HEK293T (cell line): ENCODE measurements around the gene CSNK1G3.

Source experiments
- CTCF ChIA-PET: fragments of 350-600 bp; formaldehyde crosslinking; extraction: SDS; loops from one replicate; lab custom pipeline; 2021; ENCODE audit warnings: antibody characterized with exemption, inconsistent platforms; lab: Yijun Ruan, JAX
- POLR2A ChIA-PET: fragments of 350-600 bp; formaldehyde crosslinking; extraction: SDS; loops from one replicate; lab custom pipeline; 2020; ENCODE audit warnings: antibody characterized with exemption, inconsistent platforms; lab: Yijun Ruan, JAX
- DNase-seq: peaks from one replicate; pipeline ENCODE4 v3.0.0; 2012; ENCODE audit warnings: mixed read lengths; ENCODE audit errors: extremely low spot score
- ARNT ChIP-seq: fragments of 450-650 bp; IDR thresholded peaks from 2 replicates; pipeline ENCODE4 v1.6.1; 2017; ENCODE audit warnings: mild to moderate bottlenecking
- BHLHE40 ChIP-seq: fragments of 450-650 bp; IDR thresholded peaks from 2 replicates; pipeline ENCODE4 v1.6.1; 2016; ENCODE audit warnings: mild to moderate bottlenecking, moderate library complexity, borderline replicate concordance
- CTBP1 ChIP-seq: fragments of 450-650 bp; IDR thresholded peaks from 2 replicates; pipeline ENCODE4 v1.6.1; 2016; ENCODE audit warnings: borderline replicate concordance
- ELF4 ChIP-seq: fragments of 450-650 bp; IDR thresholded peaks from 2 replicates; pipeline ENCODE4 v1.6.1; 2017; ENCODE audit warnings: antibody characterized with exemption
- FOXA1 ChIP-seq: fragments of 450-650 bp; IDR thresholded peaks from 2 replicates; pipeline ENCODE4 v1.6.1; 2016; ENCODE audit warnings: mild to moderate bottlenecking
- FOXK2 ChIP-seq: fragments of 450-650 bp; IDR thresholded peaks from 2 replicates; pipeline ENCODE4 v1.6.1; 2016; ENCODE audit warnings: mild to moderate bottlenecking
- FOXM1 ChIP-seq: fragments of 450-650 bp; IDR thresholded peaks from 2 replicates; pipeline ENCODE4 v1.6.1; 2017; ENCODE audit warnings: mild to moderate bottlenecking, borderline replicate concordance
- HDGF ChIP-seq: fragments of 450-650 bp; IDR thresholded peaks from 2 replicates; pipeline ENCODE4 v1.6.1; 2017; ENCODE audit warnings: antibody characterized with exemption, borderline replicate concordance
- L3MBTL2 ChIP-seq: fragments of 450-650 bp; conservative IDR thresholded peaks from 2 replicates; pipeline ENCODE4 v1.6.1; 2016; ENCODE audit warnings: mild to moderate bottlenecking
- LEF1 ChIP-seq: fragments of 450-650 bp; IDR thresholded peaks from 2 replicates; pipeline ENCODE4 v1.6.1; 2017; ENCODE audit warnings: mild to moderate bottlenecking, borderline replicate concordance
- NFRKB ChIP-seq: fragments of 450-650 bp; IDR thresholded peaks from 2 replicates; pipeline ENCODE4 v1.6.1; 2016; ENCODE audit warnings: mild to moderate bottlenecking, moderate library complexity
- SP1 ChIP-seq: fragments of 450-650 bp; IDR thresholded peaks from 2 replicates; pipeline ENCODE4 v1.6.1; 2017
- SUZ12 ChIP-seq: fragments of 450-650 bp; IDR thresholded peaks from 2 replicates; pipeline ENCODE4 v1.6.1; 2016; ENCODE audit warnings: mild to moderate bottlenecking
- TARDBP ChIP-seq: fragments of 450-650 bp; IDR thresholded peaks from 2 replicates; pipeline ENCODE4 v1.6.1; 2016
- ZNF384 ChIP-seq: fragments of 450-650 bp; IDR thresholded peaks from 2 replicates; pipeline ENCODE4 v1.6.1; 2016
- TF ChIP-seq, protein P1 (sequence below): fragments of 450-650 bp; IDR thresholded peaks from 2 replicates; pipeline ENCODE4 v1.6.1; 2016

Gene CSNK1G3

DNA sequence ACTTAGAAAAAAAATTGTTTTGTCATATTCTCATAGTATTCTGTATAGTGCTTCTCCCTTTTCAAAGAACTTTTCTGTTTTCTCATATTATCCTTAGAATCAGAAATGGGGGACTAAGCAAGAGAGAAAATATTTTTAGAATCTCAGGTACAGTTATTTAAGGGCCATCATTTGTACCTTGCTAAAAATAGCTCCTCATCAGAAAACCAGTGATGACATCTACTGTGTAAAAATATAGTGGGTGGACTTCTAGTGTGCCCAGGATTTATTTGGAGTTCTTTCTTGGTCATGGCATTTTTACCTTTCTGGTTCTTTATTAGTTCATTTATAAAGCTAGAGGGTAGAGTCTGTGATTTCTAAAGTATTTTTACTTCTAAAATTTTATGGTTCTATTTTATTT, 82.5 kb downstream of the CSNK1G3 start:
- ChIA-PET CTCF (interaction anchor here (0.6 to 2.7 kb wide), 3 partner anchors 9 to 162 kb away, joined by 3 to 6 read pairs (median 3); no protein-coding TSS in a partner anchor), POLR2A (no interaction called here)
- DNase-seq, result no peak
- TF ChIP-seq FOXM1 (no peak), HDGF (no peak), BHLHE40 (no peak), FOXA1 (no peak), ZNF384 (no peak), TARDBP (no peak), SP1 (no peak), CTBP1 (no peak)
- TF ChIP-seq, protein P1, sequence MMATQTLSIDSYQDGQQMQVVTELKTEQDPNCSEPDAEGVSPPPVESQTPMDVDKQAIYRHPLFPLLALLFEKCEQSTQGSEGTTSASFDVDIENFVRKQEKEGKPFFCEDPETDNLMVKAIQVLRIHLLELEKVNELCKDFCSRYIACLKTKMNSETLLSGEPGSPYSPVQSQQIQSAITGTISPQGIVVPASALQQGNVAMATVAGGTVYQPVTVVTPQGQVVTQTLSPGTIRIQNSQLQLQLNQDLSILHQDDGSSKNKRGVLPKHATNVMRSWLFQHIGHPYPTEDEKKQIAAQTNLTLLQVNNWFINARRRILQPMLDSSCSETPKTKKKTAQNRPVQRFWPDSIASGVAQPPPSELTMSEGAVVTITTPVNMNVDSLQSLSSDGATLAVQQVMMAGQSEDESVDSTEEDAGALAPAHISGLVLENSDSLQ, result no peak

DNA sequence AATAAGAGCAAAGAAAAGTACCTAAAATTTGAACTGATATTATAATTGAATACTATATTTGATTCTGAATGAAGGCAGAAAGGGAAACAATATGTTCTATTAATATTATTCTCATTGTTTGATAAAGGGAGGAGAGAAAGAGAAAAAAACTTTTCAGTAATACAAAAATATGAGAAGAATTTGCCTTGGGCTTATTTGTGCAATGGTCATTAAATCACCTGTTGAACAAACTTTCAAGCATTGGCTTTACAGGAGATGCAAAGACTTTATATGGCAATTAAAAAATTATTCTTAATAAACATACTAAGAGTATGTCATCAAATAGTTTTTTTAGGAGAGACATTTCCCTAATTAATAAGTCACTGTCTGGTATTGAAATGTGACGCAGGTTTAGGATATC, 85.0 kb downstream of the CSNK1G3 start:
- TF ChIP-seq ARNT (no peak), SUZ12 (no peak), CTBP1 (no peak), BHLHE40 (no peak), LEF1 (no peak), NFRKB (no peak), FOXK2 (no peak), HDGF (no peak), SP1 (no peak), FOXM1 (no peak), ZNF384 (no peak), TARDBP (no peak), L3MBTL2 (no peak)
- TF ChIP-seq, protein P1, result no peak
- no peak for DNase-seq
- CTCF ChIA-PET, result no interaction called here
- POLR2A ChIA-PET, result no interaction called here

DNA sequence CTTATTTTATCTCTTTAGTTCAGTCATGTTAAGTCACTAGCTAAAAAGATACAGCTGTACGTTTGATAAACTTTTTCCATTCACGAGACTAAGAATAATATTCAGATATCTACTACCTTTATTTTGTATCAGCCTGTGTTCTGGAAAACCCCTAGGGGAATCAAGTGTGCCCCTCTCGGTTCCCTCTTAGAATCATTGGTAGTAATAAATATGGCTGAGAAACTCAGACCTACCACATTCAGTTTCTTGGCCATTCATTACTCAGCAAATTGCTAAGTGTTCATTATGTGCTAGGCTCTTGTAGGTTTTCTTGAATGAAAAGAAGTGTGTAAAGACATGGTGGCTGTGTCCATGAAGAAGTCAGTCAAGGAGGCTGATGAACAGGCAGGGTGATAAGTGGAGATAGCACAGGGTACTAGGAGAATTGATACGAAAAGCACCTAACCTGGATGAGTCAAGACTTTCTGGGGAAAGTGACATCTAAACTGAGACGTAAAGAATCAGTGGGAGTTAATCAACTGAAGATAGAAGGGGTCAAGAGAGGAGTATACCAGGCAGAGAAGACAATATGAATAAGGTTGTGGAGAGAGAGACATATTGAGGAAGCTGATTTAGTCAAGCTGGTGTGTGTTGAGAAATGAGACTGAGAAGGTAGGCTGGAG, 86.2 kb downstream of the CSNK1G3 start:
- TF ChIP-seq ZNF384 (no peak), NFRKB (no peak), FOXK2 (no peak), ARNT (no peak), ELF4 (no peak), CTBP1 (no peak), HDGF (no peak), FOXM1 (no peak), SUZ12 (no peak), FOXA1 (no peak), BHLHE40 (no peak), L3MBTL2 (no peak), LEF1 (no peak)
- TF ChIP-seq, protein P1, result no peak
- POLR2A ChIA-PET, result no interaction called here
- no peak for DNase-seq
- CTCF ChIA-PET, result no interaction called here

DNA sequence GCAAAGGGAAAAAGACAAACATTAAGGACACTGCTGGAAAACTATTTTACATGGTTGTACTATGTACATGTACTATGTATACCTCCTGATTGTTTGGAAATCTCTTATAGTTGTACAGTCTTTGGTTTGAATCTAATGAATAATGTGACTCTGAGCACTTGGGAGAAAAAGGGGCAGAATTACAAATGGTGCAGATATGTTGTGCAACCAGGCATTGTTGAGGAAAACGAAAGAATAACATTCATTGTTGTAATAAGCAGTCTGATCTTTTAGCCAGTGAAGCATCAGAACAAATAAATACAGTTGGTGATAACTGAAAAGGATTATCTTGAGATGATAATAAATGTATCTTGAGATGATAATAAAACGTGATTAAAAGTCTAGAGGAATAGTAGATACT, 87.2 kb downstream of the CSNK1G3 start:
- no peak for DNase-seq
- TF ChIP-seq SUZ12 (no peak), FOXK2 (no peak), ELF4 (no peak), CTBP1 (no peak), LEF1 (no peak), FOXM1 (no peak), ZNF384 (no peak), BHLHE40 (no peak), TARDBP (no peak), FOXA1 (no peak), SP1 (no peak), ARNT (no peak)
- ChIA-PET CTCF (no interaction called here), POLR2A (no interaction called here)

DNA sequence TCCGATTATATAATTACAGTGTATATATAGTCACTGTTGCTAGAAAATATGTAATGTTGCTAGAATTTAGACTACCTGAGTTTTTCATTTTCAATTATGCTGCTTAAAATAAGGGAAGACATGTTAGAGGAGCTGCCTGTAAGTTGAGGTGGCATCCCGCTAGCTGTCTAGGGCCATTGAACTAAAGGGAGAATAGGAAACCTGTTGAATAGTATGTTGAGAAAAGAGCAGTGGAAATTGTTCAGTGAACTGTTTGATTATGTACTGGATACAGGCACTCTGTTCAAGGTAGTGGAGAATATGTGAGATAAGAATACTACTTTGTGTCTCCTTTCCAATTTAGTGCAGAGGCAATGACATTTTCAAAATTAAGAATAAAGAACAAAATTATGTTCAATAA, 89.6 kb downstream of the CSNK1G3 start:
- DNase-seq, result no peak
- CTCF ChIA-PET, result no interaction called here
- TF ChIP-seq FOXM1 (no peak), FOXA1 (no peak), TARDBP (no peak), ELF4 (no peak), FOXK2 (no peak), LEF1 (no peak), BHLHE40 (no peak), SP1 (no peak)
- TF ChIP-seq, protein P1, result no peak
- POLR2A ChIA-PET, result no interaction called here

DNA sequence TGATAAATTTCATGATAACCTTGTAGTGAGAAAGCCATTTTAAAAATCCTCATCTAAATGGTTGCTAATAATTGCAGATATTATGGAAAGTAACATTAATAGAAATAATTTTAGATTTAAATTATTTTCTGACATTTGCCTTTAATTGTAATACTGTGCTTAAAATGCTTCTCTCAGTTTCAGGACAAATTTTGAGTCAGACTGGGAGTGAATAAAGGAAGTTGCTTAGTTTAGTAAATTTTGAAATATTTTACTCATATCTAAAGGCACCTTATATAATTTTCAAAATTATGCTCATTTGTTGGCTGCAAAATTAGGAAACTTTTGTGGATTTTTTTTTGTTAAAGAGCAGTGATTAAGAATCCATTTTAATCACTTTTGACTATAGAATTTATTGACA, 93.8 kb downstream of the CSNK1G3 start:
- TF ChIP-seq TARDBP (no peak), ELF4 (no peak), NFRKB (no peak), FOXM1 (no peak)
- ChIA-PET CTCF (no interaction called here), POLR2A (no interaction called here)
- DNase-seq, result no peak
